ENCODE results near the gene PDE11A. TPM values are rescaled to one million over a fixed set of nuclear protein-coding genes. Genes with fewer than 3 reads are reported as not detected.
A peak's percentile ranks its signal among the peaks of the same experiment; 100 is the strongest.
"Not testable (repeated sequence)": the region's sequence is repeated elsewhere in the genome, so short reads cannot be mapped to it uniquely, and the experiment has no call there.

PDE11A gene
- polyA plus RNA-seq, 1 donor, result 0.40 TPM

DNA sequence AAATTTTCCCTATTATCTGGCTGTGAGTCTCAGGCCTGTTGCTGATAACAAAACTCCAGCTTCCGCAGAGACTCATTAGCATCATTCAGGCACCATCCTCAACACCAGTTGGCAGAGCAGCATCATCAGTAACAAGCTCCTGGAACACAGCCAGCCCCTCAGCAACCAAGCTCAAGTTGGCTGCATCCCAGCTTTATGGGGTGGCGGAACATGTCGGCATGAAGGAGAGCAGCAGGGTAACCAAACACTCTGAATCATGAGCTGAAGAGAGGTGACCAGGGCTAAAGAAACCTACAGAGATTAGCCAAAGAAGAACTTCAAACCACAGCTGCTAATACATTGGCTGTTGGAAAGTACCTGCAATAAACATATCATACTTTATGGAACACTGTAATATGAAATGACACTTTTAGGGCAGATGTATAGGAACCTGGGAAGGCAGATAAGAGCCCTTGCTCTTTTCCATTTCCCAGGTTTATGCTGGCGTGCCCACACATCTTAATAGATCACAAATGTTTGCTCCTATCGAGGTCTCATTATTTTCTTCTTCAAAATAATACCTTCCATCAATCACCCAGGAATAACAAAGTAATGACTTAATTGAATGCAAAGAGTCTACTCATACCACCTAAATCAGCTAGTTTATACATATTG lies 63.8 kb downstream of the PDE11A start:
- DNase-seq, result no peak

DNA sequence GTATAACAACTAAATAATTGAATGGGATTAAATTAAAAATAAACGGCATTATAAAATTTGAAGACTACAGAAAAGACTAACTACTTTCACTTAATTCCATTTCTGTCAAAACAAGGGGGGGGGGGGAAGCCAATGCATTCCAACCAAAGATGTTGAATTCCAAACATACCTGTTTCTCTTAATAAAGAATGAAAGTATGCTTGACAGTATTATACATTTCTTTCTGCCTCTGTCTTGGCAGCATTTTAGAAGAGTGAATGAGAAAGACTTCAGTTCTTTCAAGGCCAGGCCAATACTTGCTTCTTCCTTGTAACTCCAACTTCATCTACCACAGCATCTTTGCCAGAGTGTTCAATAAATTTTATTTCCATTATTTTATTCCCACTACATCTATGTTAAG lies 65.9 kb downstream of the PDE11A start:
- DNase-seq, result no peak

DNA sequence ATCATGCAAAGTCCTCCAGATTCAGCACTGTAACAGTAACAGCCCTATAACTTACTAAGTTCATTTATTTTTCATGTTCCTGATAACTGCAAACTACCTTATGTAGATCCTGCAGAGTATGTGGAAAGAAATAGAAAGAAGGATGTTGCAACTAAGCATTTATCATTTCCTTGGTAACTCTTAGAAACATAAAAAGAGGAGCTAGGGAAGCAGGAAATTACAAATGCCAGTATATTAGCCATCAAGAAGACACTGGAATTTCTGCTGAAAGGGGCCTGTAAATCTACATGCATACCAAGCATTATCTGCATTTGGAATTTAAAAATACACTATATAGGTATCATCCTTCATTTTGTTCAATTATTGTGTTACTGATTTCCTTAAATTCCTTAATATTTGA lies 66.8 kb downstream of the PDE11A start:
- DNase-seq, result no peak

DNA sequence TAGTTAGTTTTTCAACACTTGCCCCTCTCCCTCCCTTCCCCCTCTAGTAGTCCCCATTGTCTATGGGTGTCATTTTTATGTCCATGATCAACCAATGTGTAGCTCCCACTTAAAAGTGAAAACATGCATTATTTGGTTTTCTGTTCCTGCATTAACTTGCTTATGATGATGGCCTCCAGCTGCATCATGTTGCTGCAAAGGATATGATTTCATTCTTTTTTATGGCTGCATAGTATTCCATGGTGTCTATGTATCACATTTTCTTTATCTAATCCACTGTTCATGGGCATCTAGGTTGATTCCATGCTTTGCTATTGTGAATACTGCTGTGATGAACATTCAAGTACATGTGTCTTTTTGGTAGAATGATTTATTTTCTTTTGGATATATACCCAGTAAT lies 70.5 kb downstream of the PDE11A start:
- DNase-seq, result no peak

DNA sequence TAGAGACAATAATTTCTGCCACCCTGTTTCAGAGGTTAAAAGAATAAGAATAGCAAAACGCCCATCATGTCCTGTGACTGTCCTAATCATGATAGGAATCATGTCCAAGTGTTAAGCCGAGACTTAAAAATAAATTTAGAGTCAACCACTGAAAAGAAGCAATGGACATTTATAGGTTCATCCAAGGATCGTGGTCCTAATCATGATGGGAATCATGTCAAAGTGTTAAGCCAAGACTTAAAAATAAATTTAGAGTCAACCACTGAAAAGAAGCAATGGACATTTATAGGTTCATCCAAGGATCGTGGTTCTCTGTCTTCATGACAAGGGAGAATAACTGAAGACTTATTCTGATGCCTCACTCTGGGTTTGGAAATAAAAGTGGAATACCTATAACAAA lies 73.6 kb downstream of the PDE11A start:
- DNase-seq, result no peak

DNA sequence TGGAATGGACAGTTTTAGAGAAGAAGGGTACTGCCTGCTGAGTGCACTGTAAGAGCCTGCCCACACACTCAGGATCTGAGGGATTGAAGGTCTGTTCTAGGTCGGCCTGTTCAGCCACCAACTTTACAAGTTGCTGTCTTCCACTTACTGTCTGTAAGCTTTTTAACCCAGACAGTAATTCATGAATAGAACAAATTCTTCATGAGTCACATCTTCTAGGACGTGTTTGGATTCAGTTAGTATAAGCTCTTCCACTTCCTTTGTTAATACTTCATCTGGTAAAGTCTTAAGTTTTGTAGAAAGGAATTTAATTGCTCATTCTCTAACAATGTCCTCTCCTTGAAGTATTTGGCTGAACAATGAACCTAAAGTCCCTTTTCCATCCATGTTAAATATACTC lies 74.6 kb downstream of the PDE11A start:
- DNase-seq, result no peak

DNA sequence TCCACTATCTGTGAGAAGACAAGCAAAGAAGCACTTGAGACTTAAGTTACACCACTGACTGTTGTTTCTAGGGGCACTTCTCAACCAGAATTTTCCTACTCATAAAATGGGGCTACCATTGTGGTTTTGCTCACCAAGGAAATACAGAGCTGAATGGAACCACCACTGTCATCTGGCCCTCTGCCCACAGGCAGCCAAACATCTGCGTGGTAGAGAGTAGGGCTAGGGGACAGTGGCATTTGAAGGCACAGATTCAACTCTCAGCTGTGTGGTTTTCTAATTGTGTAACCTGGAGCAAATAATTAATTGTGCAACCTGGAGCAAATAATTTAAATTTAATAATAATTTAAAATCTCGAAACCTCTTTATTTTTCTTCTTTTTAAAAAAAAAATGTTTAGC lies 79.6 kb downstream of the PDE11A start:
- DNase-seq, result no peak

DNA sequence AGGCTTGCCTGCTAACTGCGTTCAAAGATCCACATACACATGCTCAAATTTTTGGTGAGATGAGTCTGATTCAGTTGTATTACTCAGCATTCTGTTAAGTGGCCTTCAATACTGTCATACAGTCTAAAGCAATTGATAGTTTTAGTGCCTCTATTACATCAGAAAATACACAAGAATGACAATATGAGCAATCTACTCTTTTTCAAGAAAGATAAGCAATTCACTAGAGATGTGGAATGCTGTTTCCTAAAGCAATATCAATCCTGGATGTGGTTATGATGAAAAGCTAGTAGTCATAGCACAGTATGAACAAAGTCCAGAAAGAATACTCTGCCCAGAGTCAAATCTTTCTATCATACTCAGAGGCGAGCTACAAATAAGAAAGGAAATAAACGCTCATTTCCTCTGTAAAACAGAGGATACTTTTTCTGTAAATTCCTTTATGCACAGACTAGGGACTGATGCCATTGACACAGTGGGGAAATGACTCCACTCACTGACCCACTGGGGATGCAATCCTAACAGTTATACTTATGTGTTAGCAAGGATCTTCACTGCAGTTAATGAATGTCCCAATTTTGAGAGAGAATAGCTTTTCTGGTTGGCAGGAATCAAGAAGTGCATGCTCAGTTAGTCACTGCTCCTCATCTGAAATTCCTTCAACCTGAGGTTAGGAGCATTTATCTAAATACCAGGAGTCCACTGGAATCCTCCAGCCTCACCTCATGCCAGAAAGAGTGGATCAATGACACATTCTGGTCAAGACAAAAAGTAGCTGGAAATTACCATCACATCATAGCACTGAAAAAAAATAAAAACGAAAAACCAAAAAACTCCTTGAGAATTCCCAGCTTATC lies 83.3 kb downstream of the PDE11A start:
- no peak for DNase-seq

DNA sequence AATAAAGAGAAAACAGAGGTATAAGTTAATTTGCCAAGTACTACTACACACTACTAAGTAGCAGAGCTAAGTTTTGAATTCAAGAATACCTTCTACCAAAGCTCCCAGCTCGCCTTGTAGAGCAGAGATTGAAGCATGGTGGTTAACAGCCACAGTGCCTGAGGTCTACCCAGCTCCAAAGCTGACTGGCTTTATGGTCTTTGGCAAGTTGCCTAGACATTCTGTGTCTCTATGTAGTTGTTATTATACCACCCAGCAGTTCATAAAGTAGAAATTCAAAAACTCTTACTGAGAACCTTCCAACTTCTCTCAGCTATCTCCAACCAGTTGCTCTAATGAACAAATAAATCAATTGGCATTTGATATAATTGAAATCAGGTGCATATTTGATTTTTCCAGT lies 87.8 kb downstream of the PDE11A start:
- DNase-seq, result no peak

DNA sequence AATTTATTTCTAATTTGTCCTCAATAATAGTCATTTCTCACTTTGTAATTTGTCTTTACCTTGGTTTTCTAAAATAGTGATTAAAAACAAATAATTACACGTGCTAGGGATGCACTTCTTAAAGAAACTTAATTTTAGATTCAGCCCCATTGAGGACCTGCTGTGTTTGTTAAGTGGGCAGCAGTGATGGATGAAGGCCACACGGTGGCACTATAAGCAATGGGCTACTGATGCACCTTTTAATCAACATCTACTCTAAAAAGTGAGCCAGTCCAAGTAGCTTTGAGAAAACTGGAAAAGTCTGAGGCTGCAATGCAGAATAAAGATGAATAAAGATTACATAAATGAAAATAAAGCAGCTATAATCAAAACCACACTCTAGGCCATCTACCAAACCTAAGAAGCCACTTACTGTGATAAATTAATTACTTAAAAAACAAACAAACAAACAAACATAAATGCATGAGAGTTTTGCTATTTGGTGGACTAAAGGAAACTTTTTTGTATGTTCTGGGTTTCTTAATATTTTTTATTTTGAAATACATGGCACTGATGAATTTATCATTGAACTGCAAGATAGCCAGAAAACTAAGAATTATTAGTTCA lies 89.3 kb downstream of the PDE11A start:
- peak; percentile 8 for DNase-seq

DNA sequence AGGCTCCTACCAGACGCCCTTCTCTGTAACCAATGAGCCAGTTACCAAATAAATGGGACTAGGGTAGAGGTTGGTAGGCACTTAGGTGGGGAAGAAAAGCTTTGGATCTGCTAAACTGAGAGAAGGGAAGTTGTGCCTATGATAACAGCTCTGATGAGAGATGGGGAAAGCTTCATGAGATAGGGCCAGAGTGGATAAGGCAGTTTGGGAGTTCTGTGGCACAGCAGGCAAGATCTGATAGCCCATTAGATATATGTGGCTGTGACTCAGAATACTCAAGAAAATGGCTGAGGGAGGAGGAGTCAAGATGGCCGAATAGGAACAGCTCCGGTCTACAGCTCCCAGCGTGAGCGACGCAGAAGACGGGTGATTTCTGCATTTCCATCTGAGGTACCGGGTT lies 99.8 kb downstream of the PDE11A start:
- DNase-seq, result no peak

DNA sequence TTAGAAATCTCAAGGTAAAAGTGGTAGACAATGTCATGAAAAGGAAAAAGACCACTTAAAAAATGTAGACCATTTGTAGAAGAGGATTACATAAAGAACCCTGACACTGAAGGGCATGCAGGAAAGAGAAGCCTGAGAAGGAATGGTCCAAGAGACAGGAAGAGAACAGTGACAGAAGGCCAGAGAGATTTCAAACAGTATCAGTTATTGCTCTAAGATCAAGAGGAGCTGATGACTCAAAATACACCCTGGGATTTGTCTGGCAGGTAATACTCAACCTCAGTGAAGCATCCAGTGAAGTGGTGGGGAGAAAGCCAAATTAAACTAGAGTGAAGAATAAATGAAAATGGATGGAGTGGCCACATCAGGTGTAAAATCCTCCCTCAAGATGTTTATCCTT lies 100.5 kb downstream of the PDE11A start:
- no peak for DNase-seq

DNA sequence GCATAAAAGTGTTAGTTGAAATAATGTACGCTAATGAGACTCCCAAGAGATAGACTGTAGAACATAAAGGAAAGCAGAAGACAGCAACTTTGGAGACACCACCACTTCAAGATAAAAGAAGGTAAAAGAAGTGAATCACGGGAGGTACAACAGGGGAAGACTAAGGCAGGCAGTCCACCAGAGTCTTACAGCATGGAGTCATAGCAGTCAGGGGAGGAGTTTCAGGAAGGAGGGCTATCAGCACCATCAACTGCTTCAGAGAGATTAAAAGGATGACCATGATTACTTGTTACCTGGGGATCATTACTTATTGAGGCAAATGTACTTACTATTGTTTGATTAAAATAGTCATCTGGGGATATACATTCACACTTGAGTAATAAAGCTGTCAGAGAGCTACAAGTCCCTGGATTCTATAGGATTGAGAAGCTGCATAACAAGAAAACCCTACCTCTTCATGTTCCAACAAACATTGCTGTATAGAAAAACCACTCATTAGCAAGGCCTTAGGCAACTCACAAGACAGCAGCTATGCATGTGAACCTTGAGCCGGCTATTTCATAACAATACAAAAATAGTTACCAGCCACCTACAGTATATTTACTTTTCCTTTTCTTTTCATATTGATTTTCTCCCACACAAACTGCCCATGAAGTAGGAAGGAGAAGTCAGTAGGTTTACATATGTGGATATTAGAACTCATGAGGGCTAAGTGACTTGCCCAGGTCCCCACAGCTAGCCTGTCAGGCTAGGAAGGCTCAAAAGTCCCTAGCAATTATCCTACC lies 101.7 kb downstream of the PDE11A start:
- DNase-seq, result no peak

DNA sequence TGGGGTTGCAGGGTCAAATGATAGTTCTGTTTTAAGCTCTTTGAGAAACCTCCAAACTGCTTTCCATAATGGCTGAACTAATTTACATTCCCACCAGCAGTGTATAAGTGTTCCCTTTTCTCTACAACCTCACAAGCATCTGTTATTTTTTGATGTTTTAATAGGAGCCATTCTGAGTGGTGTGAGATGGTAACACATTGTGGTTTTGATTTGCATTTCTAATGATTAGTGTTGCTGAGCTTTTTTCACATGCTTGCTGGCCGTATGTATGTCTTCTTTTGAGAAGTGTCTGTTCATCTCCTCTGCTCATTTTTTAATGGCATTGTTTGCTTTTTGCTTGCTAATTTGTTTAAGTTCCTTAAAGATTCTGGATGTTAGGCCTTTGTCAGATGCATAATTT lies 107.7 kb downstream of the PDE11A start:
- no peak for DNase-seq

DNA sequence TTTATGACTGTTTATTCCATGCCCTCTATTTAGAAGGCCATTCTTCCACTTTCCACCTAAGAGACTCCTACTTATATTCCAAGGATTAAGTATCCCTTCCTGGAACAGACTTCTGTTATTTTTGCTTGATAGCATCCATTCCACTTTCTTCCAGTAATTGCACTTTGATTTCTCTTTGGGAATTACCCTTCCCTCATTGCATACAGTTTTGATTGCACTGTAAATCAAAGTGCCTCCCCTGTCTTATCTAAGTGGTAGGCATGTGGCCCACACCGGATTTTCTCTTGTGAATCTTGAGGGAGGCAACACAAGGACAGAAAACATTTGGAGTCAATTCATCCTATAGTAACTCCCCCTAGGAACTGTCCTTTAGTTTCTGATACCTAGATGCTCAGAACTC lies 120.4 kb downstream of the PDE11A start:
- DNase-seq, result no peak

DNA sequence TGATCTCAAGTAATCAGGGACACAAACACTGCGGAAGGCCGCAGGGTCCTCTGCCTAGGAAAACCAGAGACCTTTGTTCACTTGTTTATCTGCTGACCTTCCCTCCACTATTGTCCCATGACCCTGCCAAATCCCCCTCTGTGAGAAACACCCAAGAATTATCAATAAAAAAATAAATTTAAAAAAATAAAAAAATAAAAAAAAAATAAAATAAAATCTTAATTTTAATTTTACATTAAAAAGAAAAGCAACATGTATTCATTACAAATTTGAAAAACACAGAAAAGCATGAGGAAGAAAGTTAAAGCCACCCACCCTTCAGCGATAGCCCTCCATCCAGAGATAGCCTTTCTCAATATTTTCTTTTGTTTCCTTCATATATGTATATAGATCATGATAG lies 125.0 kb downstream of the PDE11A start:
- DNase-seq, result not testable (repeated sequence)

DNA sequence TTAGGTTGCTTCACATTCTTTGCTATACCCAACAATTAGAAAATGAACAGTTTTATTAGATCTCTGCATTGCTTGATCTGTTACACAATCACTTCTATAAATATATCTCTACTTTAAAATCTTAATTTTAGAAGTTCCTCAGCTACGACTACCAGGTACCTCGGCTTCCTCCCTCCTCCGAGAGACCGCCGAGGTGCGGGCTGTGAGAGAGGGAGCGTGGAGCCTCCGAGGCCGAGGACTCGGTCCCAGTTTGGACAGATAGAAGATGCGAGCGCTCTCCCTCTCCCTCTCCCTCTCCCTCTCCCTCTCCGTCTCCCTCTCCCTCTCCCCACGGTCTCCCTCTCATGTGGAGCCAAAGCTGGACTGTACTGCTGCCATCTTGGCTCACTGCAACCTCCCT lies 128.0 kb downstream of the PDE11A start:
- DNase-seq, result not testable (repeated sequence)

DNA sequence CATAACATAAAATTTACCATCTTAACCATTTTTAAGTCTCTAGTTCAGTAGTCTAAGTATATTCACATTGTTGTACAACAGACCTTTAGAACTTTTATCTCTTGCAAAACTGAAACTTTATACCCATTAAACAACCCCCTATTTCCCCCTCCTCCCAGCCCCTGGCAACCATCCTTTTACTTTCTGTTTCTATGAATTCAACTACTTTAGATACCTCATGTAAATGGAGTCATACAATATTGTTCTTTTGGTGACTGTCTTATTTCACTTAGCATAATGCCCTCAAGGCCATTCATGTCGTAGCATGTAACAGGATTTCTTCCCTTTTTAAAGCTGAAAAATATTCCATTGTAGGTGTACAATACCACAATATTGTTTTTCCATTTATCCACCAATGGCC lies 129.8 kb downstream of the PDE11A start:
- no peak for DNase-seq

DNA sequence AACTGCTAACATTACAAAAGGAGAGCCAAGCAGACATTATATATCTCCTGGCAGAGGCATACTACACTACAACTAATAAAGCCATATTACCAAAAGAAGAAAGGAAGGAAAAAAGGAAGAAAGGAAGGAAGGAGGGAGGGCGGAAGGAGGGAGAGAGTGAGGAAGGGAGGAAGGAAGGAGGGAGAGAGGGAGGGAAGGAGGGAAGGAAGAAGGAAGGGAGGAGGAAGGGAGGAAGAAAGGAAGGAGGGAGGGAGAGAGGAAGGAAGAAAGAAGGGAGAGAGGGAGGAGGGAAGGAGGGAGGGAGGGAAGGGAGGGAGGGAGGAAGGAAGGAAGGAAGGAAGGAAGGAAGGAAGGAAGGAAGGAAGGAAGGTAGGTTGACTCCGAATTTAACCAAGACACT lies 133.4 kb downstream of the PDE11A start:
- DNase-seq, result no peak

DNA sequence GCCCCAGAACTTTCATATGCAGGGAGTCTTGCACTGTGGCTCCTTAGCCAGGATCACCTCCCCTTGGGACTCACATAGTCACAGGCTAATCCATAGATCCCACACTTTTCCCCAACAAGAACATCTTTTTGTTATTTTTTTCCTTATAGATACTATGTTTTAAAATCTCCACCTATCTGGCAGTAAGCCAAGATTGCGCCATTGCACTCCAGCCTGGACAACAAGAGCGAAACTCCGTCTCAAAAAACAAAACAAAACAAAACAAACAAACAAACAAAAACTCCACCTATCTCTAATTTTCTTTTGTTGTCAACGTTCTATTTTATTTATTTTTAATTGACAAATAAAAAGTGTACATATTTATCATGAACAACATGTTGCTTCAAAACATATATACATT lies 141.7 kb downstream of the PDE11A start:
- DNase-seq, result no peak

DNA sequence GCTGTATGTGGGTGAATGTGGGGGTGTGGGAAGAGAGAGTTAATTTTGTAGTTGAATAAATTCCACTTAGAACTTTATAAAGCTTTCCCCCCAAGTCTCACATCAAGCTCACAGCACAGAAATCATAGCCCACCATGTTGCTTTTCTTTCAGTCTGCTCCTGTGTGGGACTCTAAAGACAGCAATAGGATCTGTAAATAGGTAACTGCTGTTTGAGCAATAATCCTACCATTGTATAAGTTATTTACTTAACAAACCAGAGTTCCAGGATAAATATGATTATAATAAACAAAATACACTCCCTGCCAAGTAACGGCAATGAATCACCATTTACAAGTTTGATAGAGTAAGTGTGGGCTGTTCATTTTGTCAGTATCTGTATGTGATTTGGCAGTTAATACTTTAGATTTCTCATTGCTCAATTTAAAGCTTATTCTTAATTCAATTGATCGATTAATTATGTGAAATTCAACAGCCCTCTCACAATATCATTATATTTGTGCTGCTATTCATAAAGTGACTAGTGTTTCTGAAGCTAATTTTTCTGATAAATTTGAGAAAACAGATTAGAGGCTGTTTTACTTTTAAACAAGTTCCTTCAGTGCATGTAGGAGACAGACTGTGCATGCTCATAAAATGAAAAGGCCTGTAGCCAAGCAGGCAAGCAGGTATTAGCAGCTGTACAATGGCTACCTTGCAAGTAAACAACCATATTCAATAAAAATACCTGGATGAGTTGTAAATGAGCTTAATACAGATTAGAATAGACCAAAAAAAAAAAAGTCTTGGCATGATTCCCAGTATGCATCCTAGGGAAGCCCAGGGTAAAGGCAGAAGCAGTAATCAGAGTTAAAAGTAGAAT lies 142.7 kb downstream of the PDE11A start:
- DNase-seq, result no peak

DNA sequence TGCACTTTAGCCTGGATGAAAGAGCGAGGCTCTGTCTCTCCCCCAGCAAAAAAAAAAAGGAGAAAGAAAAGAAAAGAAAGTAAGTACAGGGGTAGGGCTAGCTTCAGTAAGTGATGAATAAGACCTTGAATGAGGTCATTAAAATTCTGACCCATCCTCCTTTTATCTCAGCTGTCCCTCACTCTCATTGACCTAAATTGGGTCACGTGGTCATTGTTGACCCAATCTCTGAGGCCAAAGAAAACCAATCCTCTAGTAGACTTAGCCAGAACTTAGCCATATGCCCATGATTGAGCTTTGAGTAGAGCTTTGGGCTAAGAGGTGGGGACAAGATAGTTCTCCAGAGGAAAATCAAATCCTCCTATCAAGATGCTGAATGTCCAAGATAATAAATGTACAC lies 149.3 kb downstream of the PDE11A start:
- no peak for DNase-seq
